ENCODE measurements around the gene LOXL1. TPM values are rescaled to one million over a fixed set of nuclear protein-coding genes. Genes with fewer than 3 reads are reported as not detected.
A peak's percentile ranks its signal among the peaks of the same experiment; 100 is the strongest.

The LOXL1 gene
- total and polyA plus RNA-seq, 9 of the 15 experiments (the other 6 are each of a cell fraction or from before 2014, with no cell fraction given) = 0.14 TPM; not detected in 8

DNA sequence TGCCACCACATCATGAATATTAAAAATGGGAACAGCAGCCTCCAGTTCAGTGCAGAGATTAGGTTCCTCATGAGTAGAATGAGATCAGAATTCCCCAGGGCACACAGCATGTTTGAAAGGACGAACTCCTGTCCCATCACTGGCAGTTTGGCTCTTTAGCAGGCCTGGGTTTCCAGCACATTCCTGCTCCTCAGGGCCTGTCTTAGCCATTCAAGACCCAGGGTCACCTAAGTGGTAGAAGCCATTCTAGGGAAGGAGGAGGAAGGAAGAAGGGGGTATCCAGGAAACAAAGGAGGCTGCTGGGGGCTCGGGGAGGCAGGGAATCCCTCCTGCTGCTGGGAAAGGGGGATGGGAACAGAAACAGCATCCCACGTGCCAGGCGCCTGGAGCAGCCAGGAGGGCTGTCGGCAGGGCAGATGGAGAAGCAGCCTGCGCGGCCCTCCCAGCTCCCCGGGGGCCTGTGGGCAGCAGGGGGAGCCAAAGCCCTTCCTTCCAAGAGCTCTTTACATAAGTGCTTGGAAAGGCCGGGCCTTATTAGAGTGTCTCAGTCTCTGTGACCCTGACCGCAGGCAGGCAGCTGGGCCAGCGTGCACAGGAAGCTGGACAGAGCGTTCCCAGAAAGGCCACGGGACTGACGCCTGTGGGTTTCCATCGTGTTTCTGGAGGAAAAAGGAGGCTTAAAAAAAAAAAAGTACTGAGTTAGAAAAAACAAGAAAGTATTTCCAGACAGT is 24.7 kb downstream of the LOXL1 start (continued):
- TF ChIP-seq, protein P1, sequence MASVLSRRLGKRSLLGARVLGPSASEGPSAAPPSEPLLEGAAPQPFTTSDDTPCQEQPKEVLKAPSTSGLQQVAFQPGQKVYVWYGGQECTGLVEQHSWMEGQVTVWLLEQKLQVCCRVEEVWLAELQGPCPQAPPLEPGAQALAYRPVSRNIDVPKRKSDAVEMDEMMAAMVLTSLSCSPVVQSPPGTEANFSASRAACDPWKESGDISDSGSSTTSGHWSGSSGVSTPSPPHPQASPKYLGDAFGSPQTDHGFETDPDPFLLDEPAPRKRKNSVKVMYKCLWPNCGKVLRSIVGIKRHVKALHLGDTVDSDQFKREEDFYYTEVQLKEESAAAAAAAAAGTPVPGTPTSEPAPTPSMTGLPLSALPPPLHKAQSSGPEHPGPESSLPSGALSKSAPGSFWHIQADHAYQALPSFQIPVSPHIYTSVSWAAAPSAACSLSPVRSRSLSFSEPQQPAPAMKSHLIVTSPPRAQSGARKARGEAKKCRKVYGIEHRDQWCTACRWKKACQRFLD (CRISPR knock-in tag; IDR thresholded peaks at IDR 0.05) = no peak
- TF ChIP-seq HSF4 (CRISPR knock-in tag; IDR thresholded peaks at IDR 0.05; ENCODE audit: borderline replicate concordance) = no peak
- TF ChIP-seq NR1H2 (CRISPR knock-in tag; IDR thresholded peaks at IDR 0.05) = no peak
- no peak for TF ChIP-seq POLR3A (IDR thresholded peaks at IDR 0.05; ENCODE audit: borderline replicate concordance, extremely low read depth, insufficient read depth, insufficient read length)
- TF ChIP-seq ZC3H8 (IDR thresholded peaks at IDR 0.05) = no peak
- TF ChIP-seq RFX7 (CRISPR knock-in tag; IDR thresholded peaks at IDR 0.05) = no peak
- no peak for TF ChIP-seq ETV6 (IDR thresholded peaks at IDR 0.05; ENCODE audit: borderline replicate concordance in 1 of 2, low read depth in 2 of 2, low read length in 1 of 2)
- TF ChIP-seq ETV6 (CRISPR knock-in tag; IDR thresholded peaks at IDR 0.05; ENCODE audit: borderline replicate concordance) = no peak
- TF ChIP-seq SETDB1 (IDR thresholded peaks at IDR 0.05; ENCODE audit: low read length) = no peak
- no peak for TF ChIP-seq XRCC4 (IDR thresholded peaks at IDR 0.05; ENCODE audit: extremely low read depth, insufficient read depth, insufficient read length)
- TF ChIP-seq, protein P2, sequence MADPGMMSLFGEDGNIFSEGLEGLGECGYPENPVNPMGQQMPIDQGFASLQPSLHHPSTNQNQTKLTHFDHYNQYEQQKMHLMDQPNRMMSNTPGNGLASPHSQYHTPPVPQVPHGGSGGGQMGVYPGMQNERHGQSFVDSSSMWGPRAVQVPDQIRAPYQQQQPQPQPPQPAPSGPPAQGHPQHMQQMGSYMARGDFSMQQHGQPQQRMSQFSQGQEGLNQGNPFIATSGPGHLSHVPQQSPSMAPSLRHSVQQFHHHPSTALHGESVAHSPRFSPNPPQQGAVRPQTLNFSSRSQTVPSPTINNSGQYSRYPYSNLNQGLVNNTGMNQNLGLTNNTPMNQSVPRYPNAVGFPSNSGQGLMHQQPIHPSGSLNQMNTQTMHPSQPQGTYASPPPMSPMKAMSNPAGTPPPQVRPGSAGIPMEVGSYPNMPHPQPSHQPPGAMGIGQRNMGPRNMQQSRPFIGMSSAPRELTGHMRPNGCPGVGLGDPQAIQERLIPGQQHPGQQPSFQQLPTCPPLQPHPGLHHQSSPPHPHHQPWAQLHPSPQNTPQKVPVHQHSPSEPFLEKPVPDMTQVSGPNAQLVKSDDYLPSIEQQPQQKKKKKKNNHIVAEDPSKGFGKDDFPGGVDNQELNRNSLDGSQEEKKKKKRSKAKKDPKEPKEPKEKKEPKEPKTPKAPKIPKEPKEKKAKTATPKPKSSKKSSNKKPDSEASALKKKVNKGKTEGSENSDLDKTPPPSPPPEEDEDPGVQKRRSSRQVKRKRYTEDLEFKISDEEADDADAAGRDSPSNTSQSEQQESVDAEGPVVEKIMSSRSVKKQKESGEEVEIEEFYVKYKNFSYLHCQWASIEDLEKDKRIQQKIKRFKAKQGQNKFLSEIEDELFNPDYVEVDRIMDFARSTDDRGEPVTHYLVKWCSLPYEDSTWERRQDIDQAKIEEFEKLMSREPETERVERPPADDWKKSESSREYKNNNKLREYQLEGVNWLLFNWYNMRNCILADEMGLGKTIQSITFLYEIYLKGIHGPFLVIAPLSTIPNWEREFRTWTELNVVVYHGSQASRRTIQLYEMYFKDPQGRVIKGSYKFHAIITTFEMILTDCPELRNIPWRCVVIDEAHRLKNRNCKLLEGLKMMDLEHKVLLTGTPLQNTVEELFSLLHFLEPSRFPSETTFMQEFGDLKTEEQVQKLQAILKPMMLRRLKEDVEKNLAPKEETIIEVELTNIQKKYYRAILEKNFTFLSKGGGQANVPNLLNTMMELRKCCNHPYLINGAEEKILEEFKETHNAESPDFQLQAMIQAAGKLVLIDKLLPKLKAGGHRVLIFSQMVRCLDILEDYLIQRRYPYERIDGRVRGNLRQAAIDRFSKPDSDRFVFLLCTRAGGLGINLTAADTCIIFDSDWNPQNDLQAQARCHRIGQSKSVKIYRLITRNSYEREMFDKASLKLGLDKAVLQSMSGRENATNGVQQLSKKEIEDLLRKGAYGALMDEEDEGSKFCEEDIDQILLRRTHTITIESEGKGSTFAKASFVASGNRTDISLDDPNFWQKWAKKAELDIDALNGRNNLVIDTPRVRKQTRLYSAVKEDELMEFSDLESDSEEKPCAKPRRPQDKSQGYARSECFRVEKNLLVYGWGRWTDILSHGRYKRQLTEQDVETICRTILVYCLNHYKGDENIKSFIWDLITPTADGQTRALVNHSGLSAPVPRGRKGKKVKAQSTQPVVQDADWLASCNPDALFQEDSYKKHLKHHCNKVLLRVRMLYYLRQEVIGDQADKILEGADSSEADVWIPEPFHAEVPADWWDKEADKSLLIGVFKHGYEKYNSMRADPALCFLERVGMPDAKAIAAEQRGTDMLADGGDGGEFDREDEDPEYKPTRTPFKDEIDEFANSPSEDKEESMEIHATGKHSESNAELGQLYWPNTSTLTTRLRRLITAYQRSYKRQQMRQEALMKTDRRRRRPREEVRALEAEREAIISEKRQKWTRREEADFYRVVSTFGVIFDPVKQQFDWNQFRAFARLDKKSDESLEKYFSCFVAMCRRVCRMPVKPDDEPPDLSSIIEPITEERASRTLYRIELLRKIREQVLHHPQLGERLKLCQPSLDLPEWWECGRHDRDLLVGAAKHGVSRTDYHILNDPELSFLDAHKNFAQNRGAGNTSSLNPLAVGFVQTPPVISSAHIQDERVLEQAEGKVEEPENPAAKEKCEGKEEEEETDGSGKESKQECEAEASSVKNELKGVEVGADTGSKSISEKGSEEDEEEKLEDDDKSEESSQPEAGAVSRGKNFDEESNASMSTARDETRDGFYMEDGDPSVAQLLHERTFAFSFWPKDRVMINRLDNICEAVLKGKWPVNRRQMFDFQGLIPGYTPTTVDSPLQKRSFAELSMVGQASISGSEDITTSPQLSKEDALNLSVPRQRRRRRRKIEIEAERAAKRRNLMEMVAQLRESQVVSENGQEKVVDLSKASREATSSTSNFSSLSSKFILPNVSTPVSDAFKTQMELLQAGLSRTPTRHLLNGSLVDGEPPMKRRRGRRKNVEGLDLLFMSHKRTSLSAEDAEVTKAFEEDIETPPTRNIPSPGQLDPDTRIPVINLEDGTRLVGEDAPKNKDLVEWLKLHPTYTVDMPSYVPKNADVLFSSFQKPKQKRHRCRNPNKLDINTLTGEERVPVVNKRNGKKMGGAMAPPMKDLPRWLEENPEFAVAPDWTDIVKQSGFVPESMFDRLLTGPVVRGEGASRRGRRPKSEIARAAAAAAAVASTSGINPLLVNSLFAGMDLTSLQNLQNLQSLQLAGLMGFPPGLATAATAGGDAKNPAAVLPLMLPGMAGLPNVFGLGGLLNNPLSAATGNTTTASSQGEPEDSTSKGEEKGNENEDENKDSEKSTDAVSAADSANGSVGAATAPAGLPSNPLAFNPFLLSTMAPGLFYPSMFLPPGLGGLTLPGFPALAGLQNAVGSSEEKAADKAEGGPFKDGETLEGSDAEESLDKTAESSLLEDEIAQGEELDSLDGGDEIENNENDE (IDR thresholded peaks at IDR 0.05; ENCODE audit: low read depth, low read length) = no peak
- TF ChIP-seq BRD9 (IDR thresholded peaks at IDR 0.05; ENCODE audit: low read depth, partially characterized antibody) = no peak
- no peak for TF ChIP-seq NR2C2 (CRISPR knock-in tag; IDR thresholded peaks at IDR 0.05)
- TF ChIP-seq NR2C2 (tag; IDR thresholded peaks at IDR 0.05) = peak; percentile 40; the same call in 1 of the 2 replicates
- no peak for TF ChIP-seq SNRNP70 (optimal IDR thresholded peaks at IDR 0.05; ENCODE audit: low read depth, low read length)
- TF ChIP-seq ASH1L (IDR thresholded peaks at IDR 0.05; ENCODE audit: borderline replicate concordance, low read depth, partially characterized antibody) = no peak

Measured in K562 (cell line).